ENCODE results near the gene CENPT. TPM values are rescaled to one million over a fixed set of nuclear protein-coding genes. Genes with fewer than 3 reads are reported as not detected.

Gene CENPT
- total and polyA plus RNA-seq, 2 donors (not counting 1 experiment from before 2014, with no cell fraction given) = 75.0 to 169 TPM

- H3K79me2 ChIP-seq (ENCODE audit: control insufficient read depth, insufficient read depth, low read length) = peaks cover 16% of the 10 kb centered on the region
- Mint-ChIP-seq H3K4me3 (peak overlapping the region; percentile 89), H3K27ac (peak overlapping the region; percentile 83), H3K4me1 (peaks cover 16% of the 10 kb centered on the region), H3K9me3 (ENCODE audit: insufficient read depth) (no peaks in the 10 kb centered on the region), H3K27me3 (no peaks in the 10 kb centered on the region)
- peak overlapping the region; percentile 83 for H3K9ac ChIP-seq (ENCODE audit: low read length)
- peaks cover 12 to 16% of the 10 kb centered on the region in 2 donors for H3K4me1 ChIP-seq (ENCODE audit: control insufficient read depth in 2 of 2, insufficient read depth in 2 of 2, low read length in 2 of 2)
- peak overlapping the region; percentile 47 to 76 (median 75) for H3K4me3 ChIP-seq (ENCODE audit: control extremely low read depth in 1 of 5, extremely low read depth in 1 of 5, insufficient read depth in 1 of 5, low read depth in 2 of 5, low read length in 4 of 5)
- peak overlapping the region; percentile 90 for H2AFZ ChIP-seq (ENCODE audit: insufficient read depth, low read depth, low read length, poor library complexity, severe bottlenecking)
- DNase-seq (no peak), ATAC-seq (ENCODE audit: low read depth) (no peak)
- intact Hi-C loops (cut with micrococcal nuclease) = loop anchor here (5.0 kb wide), 2 partner anchors 38 to 403 kb away; partner anchors contain the start of genes EDC4 and ESRP2
- peak overlapping the region; percentile 91 for H3K4me2 ChIP-seq (replicated peaks; ENCODE audit: low read depth, low read length, poor library complexity, severe bottlenecking)
- no peaks in the 10 kb centered on the region for H3K9me3 ChIP-seq (ENCODE audit: control extremely low read depth in 1 of 3, control insufficient read depth in 2 of 3, insufficient read depth in 1 of 3, low read length in 2 of 3)
- 61% methylated on average over 3 of the region's 10 CpGs for WGBS (ENCODE audit: insufficient coverage)
- no peak overlapping the region for H3K27ac ChIP-seq (ENCODE audit: low read length in 2 of 2)
- CTCF ChIA-PET = interaction anchor here (0.9 to 4.1 kb wide), 7 partner anchors 10 to 207 kb away, joined by 3 to 28 read pairs (median 4); no protein-coding TSS in a partner anchor
- no peaks in the 10 kb centered on the region for H4K20me1 ChIP-seq (ENCODE audit: control insufficient read depth, insufficient read depth, low read length, poor library complexity, severe bottlenecking)
- POLR2A ChIA-PET = interaction anchor here (0.9 to 1.0 kb wide), 2 partner anchors 31 to 240 kb away, joined by 3 to 8 read pairs; no protein-coding TSS in a partner anchor
- TF ChIP-seq CTCF (IDR thresholded peaks at IDR 0.05) (no peak), EZH2 (IDR thresholded peaks at IDR 0.05; ENCODE audit: borderline replicate concordance, insufficient read depth, low read depth, low read length, poor library complexity, severe bottlenecking) (no peak)
- H3K36me3 ChIP-seq (replicated peaks in 1 of 2; ENCODE audit: control extremely low read depth in 1 of 2, control insufficient read depth in 1 of 2, extremely low read depth in 1 of 2, insufficient read depth in 2 of 2, low read length in 1 of 2) = peaks cover 0 to 22% of the 10 kb centered on the region in 2 experiments
- no peaks in the 10 kb centered on the region for H3K27me3 ChIP-seq (replicated peaks in 1 of 4; ENCODE audit: control extremely low read depth in 1 of 4, control insufficient read depth in 3 of 4, insufficient read depth in 4 of 4, low read length in 3 of 4)
These were observed 13.3 kb downstream of the CENPT start for GRCh38 chr16:67834242-67834614.
